GM20431 (cell line): ENCODE measurements around the gene TSPYL4.

Experiments
- in situ Hi-C: fragments of 300-500 bp; cut with MseI, MboI; formaldehyde crosslinking; loops from one replicate; pipeline ENCODE4 v1.15.0; 2020; ENCODE audit warnings: low sequenced_read_pairs; ENCODE audit not compliant: unreplicated experiment

TSPYL4 gene

GRCh38 chr6:116239256-116239655 lies 14.6 kb downstream of the TSPYL4 start:
- in situ Hi-C loops = no loop called here

GRCh38 chr6:116238083-116238482 lies 15.8 kb downstream of the TSPYL4 start:
- in situ Hi-C loops = no loop called here

- in situ Hi-C loops = no loop called here
Measured at GRCh38 chr6:116234689-116235088, 19.2 kb downstream of the TSPYL4 start.

- in situ Hi-C loops = no loop called here
Measured at GRCh38 chr6:116229287-116229913, 24.5 kb downstream of the TSPYL4 start.

- in situ Hi-C loops = no loop called here
Measured at GRCh38 chr6:116223355-116223754, 30.5 kb downstream of the TSPYL4 start.

GRCh38 chr6:116221911-116222310 lies 32.0 kb downstream of the TSPYL4 start:
- in situ Hi-C loops = no loop called here

- in situ Hi-C loops = no loop called here
Measured at GRCh38 chr6:116221067-116221466, 32.8 kb downstream of the TSPYL4 start.

GRCh38 chr6:116218866-116219265 lies 35.0 kb downstream of the TSPYL4 start:
- in situ Hi-C loops = no loop called here

GRCh38 chr6:116218172-116218633 lies 35.7 kb downstream of the TSPYL4 start:
- in situ Hi-C loops = no loop called here

GRCh38 chr6:116217069-116217468 lies 36.8 kb downstream of the TSPYL4 start:
- in situ Hi-C loops = no loop called here

- in situ Hi-C loops = no loop called here
Measured at GRCh38 chr6:116215414-116215813, 38.5 kb downstream of the TSPYL4 start.

- in situ Hi-C loops = no loop called here
Measured at GRCh38 chr6:116214681-116215080, 39.2 kb downstream of the TSPYL4 start.

GRCh38 chr6:116210750-116211425 lies 43.0 kb downstream of the TSPYL4 start:
- in situ Hi-C loops = no loop called here

- in situ Hi-C loops = no loop called here
Measured at GRCh38 chr6:116210316-116210715, 43.6 kb downstream of the TSPYL4 start.

GRCh38 chr6:116208056-116208785 lies 45.7 kb downstream of the TSPYL4 start:
- in situ Hi-C loops = no loop called here

GRCh38 chr6:116206231-116206903 lies 47.5 kb downstream of the TSPYL4 start:
- in situ Hi-C loops = no loop called here

GRCh38 chr6:116205281-116205680 lies 48.6 kb downstream of the TSPYL4 start:
- in situ Hi-C loops = no loop called here

- in situ Hi-C loops = no loop called here
Measured at GRCh38 chr6:116201538-116201937, 52.3 kb downstream of the TSPYL4 start.

- in situ Hi-C loops = no loop called here
Measured at GRCh38 chr6:116200619-116201249, 53.1 kb downstream of the TSPYL4 start.
